Activated gamma-delta T cell treated with anti-CD3 and anti-CD28 coated beads, Interleukin-2, amount 50 U/mL, for 16 hours (primary cell): ENCODE data around the gene ANKS1A.

Experiments
- DNase-seq: peaks from one replicate; pipeline ENCODE4 v3.0.0-alpha.2; 2020; ENCODE audit warnings: low read depth

ANKS1A gene

GRCh38 chr6:35055891-35056290, 166.8 kb downstream of the ANKS1A start:
- no peak for DNase-seq

- no peak for DNase-seq
Measured at GRCh38 chr6:35056952-35057351, 167.9 kb downstream of the ANKS1A start.

GRCh38 chr6:35057449-35058357, 168.6 kb downstream of the ANKS1A start:
- DNase-seq: no peak

GRCh38 chr6:35058358-35058675, 169.3 kb downstream of the ANKS1A start:
- DNase-seq: no peak

- no peak for DNase-seq
Measured at GRCh38 chr6:35058865-35059522, 169.9 kb downstream of the ANKS1A start.

- DNase-seq: no peak
Measured at GRCh38 chr6:35059596-35060345, 170.7 kb downstream of the ANKS1A start.

- no peak for DNase-seq
Measured at GRCh38 chr6:35061102-35061615, 172.1 kb downstream of the ANKS1A start.

GRCh38 chr6:35061651-35062410, 172.8 kb downstream of the ANKS1A start:
- no peak for DNase-seq

GRCh38 chr6:35062676-35063574, 173.9 kb downstream of the ANKS1A start:
- DNase-seq: no peak

- DNase-seq: no peak
Measured at GRCh38 chr6:35063701-35064280, 174.7 kb downstream of the ANKS1A start.

- DNase-seq: no peak
Measured at GRCh38 chr6:35064290-35064689, 175.2 kb downstream of the ANKS1A start.

- DNase-seq: no peak
Measured at GRCh38 chr6:35064757-35065440, 175.8 kb downstream of the ANKS1A start.

- DNase-seq: no peak
Measured at GRCh38 chr6:35065441-35065800, 176.4 kb downstream of the ANKS1A start.

GRCh38 chr6:35065870-35066269, 176.8 kb downstream of the ANKS1A start:
- no peak for DNase-seq

GRCh38 chr6:35067234-35067633, 178.2 kb downstream of the ANKS1A start:
- DNase-seq: no peak

GRCh38 chr6:35068206-35068605, 179.2 kb downstream of the ANKS1A start:
- no peak for DNase-seq

GRCh38 chr6:35068644-35069043, 179.6 kb downstream of the ANKS1A start:
- no peak for DNase-seq

- DNase-seq: no peak
Measured at GRCh38 chr6:35069262-35069661, 180.2 kb downstream of the ANKS1A start.

GRCh38 chr6:35070111-35070510, 181.1 kb downstream of the ANKS1A start:
- no peak for DNase-seq
